Trophoblast cell (in vitro differentiated cells and primary cell): ENCODE data around the gene DHRS7.

Experiments used
- DNase-seq, 2 donors: peaks; one replicate each; pipeline ENCODE4 v3.0.0-alpha.2; 2016
- H2AFZ ChIP-seq: 2 replicates; pipeline ENCODE4 v1.6.1; 2013; ENCODE audit warnings: low read length, moderate library complexity, mild to moderate bottlenecking; ENCODE audit not compliant: insufficient read depth, poor library complexity
- H2AK5ac ChIP-seq: 2 replicates; pipeline ENCODE4 v1.6.1; 2013; ENCODE audit warnings: mild to moderate bottlenecking, low read length
- H2BK120ac ChIP-seq: 2 replicates; pipeline ENCODE4 v1.6.1; 2013; ENCODE audit warnings: low read length, mild to moderate bottlenecking, moderate library complexity; ENCODE audit not compliant: insufficient read depth, poor library complexity
- H2BK12ac ChIP-seq: 2 replicates; pipeline ENCODE4 v1.6.1; 2013; ENCODE audit warnings: mild to moderate bottlenecking, low read length, moderate library complexity
- H2BK5ac ChIP-seq: 2 replicates; pipeline ENCODE4 v1.6.1; 2013; ENCODE audit warnings: low read length, low read depth, moderate library complexity, mild to moderate bottlenecking; ENCODE audit not compliant: poor library complexity
- H3K14ac ChIP-seq: 2 replicates; pipeline ENCODE4 v1.6.1; 2013; ENCODE audit warnings: mild to moderate bottlenecking, low read length
- H3K18ac ChIP-seq: 2 replicates; pipeline ENCODE4 v1.6.1; 2013; ENCODE audit warnings: mild to moderate bottlenecking, low read length
- H3K23ac ChIP-seq: 2 replicates; pipeline ENCODE4 v1.6.1; 2013; ENCODE audit warnings: low read length
- H3K27ac ChIP-seq: 2 replicates; pipeline ENCODE4 v1.5.1; 2013; ENCODE audit warnings: low read depth, mild to moderate bottlenecking, inconsistent platforms, low read length, moderate library complexity
- H3K27me3 ChIP-seq: 2 replicates; pipeline ENCODE4 v1.6.1; 2013; ENCODE audit warnings: inconsistent platforms, mild to moderate bottlenecking, low read length, moderate library complexity; ENCODE audit not compliant: insufficient read depth
- H3K36me3 ChIP-seq, 2 experiments: 1 replicate in 1 of 2; 2 replicates in 1 of 2; pipeline ENCODE4 v1.6.1; 2013; ENCODE audit warnings: low read length in 2 of 2, mild to moderate bottlenecking in 2 of 2, moderate library complexity in 1 of 2; ENCODE audit not compliant: insufficient read depth in 2 of 2, control insufficient read depth in 1 of 2
- H3K4ac ChIP-seq: 2 replicates; pipeline ENCODE4 v1.6.1; 2013; ENCODE audit warnings: low read depth, mild to moderate bottlenecking, low read length, moderate library complexity
- H3K4me1 ChIP-seq, 2 experiments: 1 replicate in 1 of 2; 2 replicates in 1 of 2; pipeline ENCODE4 v1.6.1; 2013; ENCODE audit warnings: low read length in 2 of 2, mild to moderate bottlenecking in 2 of 2, moderate library complexity in 1 of 2; ENCODE audit not compliant: insufficient read depth in 2 of 2, control insufficient read depth in 1 of 2
- H3K4me2 ChIP-seq: 2 replicates; pipeline ENCODE4 v1.6.1; 2013; ENCODE audit warnings: inconsistent platforms, mild to moderate bottlenecking, low read length, moderate library complexity
- H3K4me3 ChIP-seq: 2 replicates; pipeline ENCODE4 v1.5.1; 2013; ENCODE audit warnings: mild to moderate bottlenecking, low read depth, low read length, inconsistent platforms
- H3K79me1 ChIP-seq: one replicate; pipeline ENCODE4 v1.6.1; 2013; ENCODE audit warnings: low read length
- H3K79me2 ChIP-seq: 2 replicates; pipeline ENCODE4 v1.6.1; 2013; ENCODE audit warnings: low read length, mild to moderate bottlenecking; ENCODE audit not compliant: control insufficient read depth, insufficient read depth, poor library complexity
- H3K9ac ChIP-seq: 2 replicates; pipeline ENCODE4 v1.6.1; 2013; ENCODE audit warnings: mild to moderate bottlenecking, low read length
- H3K9me3 ChIP-seq: 2 replicates; pipeline ENCODE4 v1.6.1; 2013; ENCODE audit warnings: low read depth, mild to moderate bottlenecking, control low read depth, inconsistent platforms, low read length; ENCODE audit not compliant: insufficient read depth
- H4K12ac ChIP-seq: 2 replicates; pipeline ENCODE4 v1.6.1; 2013; ENCODE audit warnings: low read depth, mild to moderate bottlenecking, low read length, moderate library complexity
- H4K8ac ChIP-seq: 2 replicates; pipeline ENCODE4 v1.6.1; 2013; ENCODE audit warnings: low read depth, mild to moderate bottlenecking, low read length, moderate library complexity
- H4K91ac ChIP-seq: one replicate; pipeline ENCODE4 v1.6.1; 2013; ENCODE audit warnings: low read depth, mild to moderate bottlenecking, low read length, moderate library complexity
- WGBS: extraction: QIAGEN DNeasy Blood & Tissue Kit; methylation state at CpG from one replicate; pipeline ENCODE4 v1.1.7; 2013; ENCODE audit warnings: missing lambda C conversion rate; ENCODE audit not compliant: insufficient read length, insufficient coverage; ENCODE audit errors: extremely low coverage; 5-methylcytosine and 5-hydroxymethylcytosine counted together

DHRS7 gene

DNA sequence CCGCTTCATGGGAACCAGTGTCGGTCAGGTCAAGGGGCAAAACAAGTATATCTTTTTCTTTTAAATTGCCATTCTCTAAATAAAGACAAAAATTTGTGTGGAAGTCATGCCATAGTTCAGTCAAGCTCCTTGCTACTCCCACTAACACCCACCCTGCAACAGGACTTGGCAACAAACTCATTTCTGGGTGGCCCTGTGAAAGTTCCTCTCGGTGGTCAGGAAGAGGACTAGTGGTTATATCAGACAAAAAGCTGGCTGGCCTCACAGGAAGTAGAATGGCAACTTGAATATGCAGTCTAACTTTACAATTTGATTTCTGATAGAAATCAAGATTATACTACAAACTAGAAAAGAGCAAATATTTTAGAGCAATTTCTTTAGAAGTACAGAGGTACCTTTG lies 11.2 kb downstream of the DHRS7 start:
- Histone ChIP-seq H3K4me3 (no peak overlapping the region), H4K91ac (no peak overlapping the region), H3K4me2 (no peak overlapping the region), H3K36me3 (peaks cover 3 to 9% of the 10 kb centered on the region in 2 experiments), H4K12ac (no peak overlapping the region), H4K8ac (no peak overlapping the region), H3K27me3 (no peaks in the 10 kb centered on the region), H2AK5ac (no peak overlapping the region), H3K18ac (no peak overlapping the region), H3K79me2 (peaks cover 1% of the 10 kb centered on the region), H2BK120ac (no peak overlapping the region), H3K4me1 (peaks cover 6 to 8% of the 10 kb centered on the region in 2 experiments), H2BK5ac (no peak overlapping the region), H2BK12ac (no peak overlapping the region), H3K9ac (no peak overlapping the region), H3K9me3 (no peaks in the 10 kb centered on the region), H3K4ac (no peak overlapping the region), H3K27ac (no peak overlapping the region), H2AFZ (no peak overlapping the region), H3K79me1 (no peaks in the 10 kb centered on the region), H3K14ac (no peak overlapping the region), H3K23ac (no peak overlapping the region)
- no peak for DNase-seq
- no CpG with 5 or more reads among the region's 3 CpGs for WGBS

DNA sequence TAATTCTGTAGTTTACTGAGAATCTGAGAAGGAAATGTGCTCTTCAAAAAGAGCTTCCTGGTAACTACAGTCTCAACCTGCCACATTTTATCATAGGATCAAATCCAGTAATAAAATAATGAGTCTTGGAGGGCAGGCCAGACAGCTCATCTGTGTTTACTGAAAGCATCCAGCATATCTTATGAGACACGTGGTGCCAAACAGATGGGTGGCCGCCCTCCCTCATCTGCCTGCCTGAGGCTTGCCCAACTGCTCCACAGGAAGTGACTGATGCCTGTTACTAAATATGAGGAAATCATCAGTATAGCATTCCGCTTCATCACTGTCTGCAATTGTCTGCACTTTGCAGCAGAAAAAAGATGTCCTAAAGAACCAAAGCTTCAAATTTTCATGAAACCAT lies 13.5 kb downstream of the DHRS7 start:
- Histone ChIP-seq H3K79me2 (no peaks in the 10 kb centered on the region), H3K9ac (no peak overlapping the region), H3K4me2 (no peak overlapping the region), H2AK5ac (no peak overlapping the region), H3K36me3 (peaks cover 11 to 14% of the 10 kb centered on the region in 2 experiments), H2AFZ (no peak overlapping the region), H3K79me1 (no peaks in the 10 kb centered on the region), H4K91ac (no peak overlapping the region), H2BK12ac (no peak overlapping the region), H4K8ac (no peak overlapping the region), H2BK5ac (no peak overlapping the region), H3K23ac (no peak overlapping the region), H3K9me3 (no peaks in the 10 kb centered on the region), H2BK120ac (no peak overlapping the region), H3K27me3 (no peaks in the 10 kb centered on the region), H4K12ac (no peak overlapping the region), H3K4me3 (no peak overlapping the region), H3K4me1 (peaks cover 6 to 8% of the 10 kb centered on the region in 2 experiments), H3K4ac (no peak overlapping the region), H3K18ac (no peak overlapping the region), H3K14ac (no peak overlapping the region), H3K27ac (no peak overlapping the region)
- peak; percentile 52 to 55 for DNase-seq
- no CpG with 5 or more reads among the region's 3 CpGs for WGBS

DNA sequence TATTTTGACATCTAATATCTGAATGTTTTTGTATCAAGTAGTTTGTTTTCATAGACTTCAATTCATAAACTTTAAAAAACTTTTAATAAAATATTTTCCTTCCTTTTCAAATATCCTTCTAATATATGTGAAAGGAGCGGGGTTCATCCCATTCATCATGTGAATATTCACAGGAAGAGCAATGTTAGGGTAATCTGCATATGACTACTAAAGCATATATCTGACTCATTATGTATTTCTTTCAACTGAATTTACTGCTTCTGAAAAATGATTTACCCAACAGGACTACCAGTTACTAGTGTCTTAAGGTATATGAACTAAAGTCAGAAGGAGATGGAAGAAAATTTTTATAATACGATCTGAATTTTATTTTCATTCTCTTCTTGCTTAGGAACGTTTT lies 30.5 kb downstream of the DHRS7 start:
- Histone ChIP-seq H3K23ac (no peak overlapping the region), H3K36me3 (peaks cover 2 to 4% of the 10 kb centered on the region in 2 experiments), H2BK5ac (no peak overlapping the region), H3K79me1 (no peaks in the 10 kb centered on the region), H4K8ac (no peak overlapping the region), H3K27ac (no peak overlapping the region), H2AK5ac (no peak overlapping the region), H3K4ac (no peak overlapping the region), H3K14ac (no peak overlapping the region), H3K27me3 (no peaks in the 10 kb centered on the region), H3K18ac (no peak overlapping the region), H3K4me2 (no peak overlapping the region), H4K12ac (no peak overlapping the region), H4K91ac (no peak overlapping the region), H2BK120ac (no peak overlapping the region), H2AFZ (no peak overlapping the region), H3K9me3 (no peaks in the 10 kb centered on the region), H3K4me3 (no peak overlapping the region), H3K79me2 (no peaks in the 10 kb centered on the region), H3K9ac (no peak overlapping the region), H2BK12ac (no peak overlapping the region), H3K4me1 (no peaks in the 10 kb centered on the region)
- WGBS: no CpG with 5 or more reads among the region's 3 CpGs
- DNase-seq: no peak

DNA sequence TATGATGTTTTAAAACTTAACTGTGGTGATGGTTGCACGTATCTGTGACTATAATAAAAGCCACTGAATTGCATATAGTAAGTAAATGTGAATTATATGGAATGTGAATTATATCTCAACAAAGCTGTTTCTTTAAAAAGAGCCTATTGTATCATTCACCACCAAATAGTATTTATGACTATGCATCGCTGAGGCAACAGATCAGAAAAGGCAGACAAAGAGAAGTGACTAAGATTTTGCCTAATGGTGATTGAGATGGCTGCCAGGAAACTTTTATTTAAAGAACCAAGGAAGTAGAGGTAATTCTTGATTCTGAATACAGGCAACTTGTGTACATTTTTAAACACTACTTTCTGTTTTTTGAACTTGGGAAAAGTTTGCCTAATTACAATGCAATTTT lies 31.7 kb downstream of the DHRS7 start:
- H4K12ac ChIP-seq: no peak overlapping the region
- H3K79me2 ChIP-seq: no peaks in the 10 kb centered on the region
- no peak overlapping the region for H3K18ac ChIP-seq
- no peak overlapping the region for H2AFZ ChIP-seq
- no peak overlapping the region for H3K14ac ChIP-seq
- no peaks in the 10 kb centered on the region for H3K4me1 ChIP-seq
- H2BK12ac ChIP-seq: no peak overlapping the region
- no CpG with 5 or more reads among the region's 2 CpGs for WGBS
- H3K23ac ChIP-seq: no peak overlapping the region
- no peaks in the 10 kb centered on the region for H3K27me3 ChIP-seq
- no peak overlapping the region for H2BK120ac ChIP-seq
- H3K9ac ChIP-seq: no peak overlapping the region
- H3K4ac ChIP-seq: no peak overlapping the region
- H3K4me2 ChIP-seq: no peak overlapping the region
- H2BK5ac ChIP-seq: no peak overlapping the region
- H3K36me3 ChIP-seq: peaks cover 2 to 4% of the 10 kb centered on the region in 2 experiments
- no peak overlapping the region for H3K27ac ChIP-seq
- H2AK5ac ChIP-seq: no peak overlapping the region
- DNase-seq: no peak
- H3K4me3 ChIP-seq: no peak overlapping the region
- no peak overlapping the region for H4K8ac ChIP-seq
- no peak overlapping the region for H4K91ac ChIP-seq
- no peaks in the 10 kb centered on the region for H3K79me1 ChIP-seq
- H3K9me3 ChIP-seq: no peaks in the 10 kb centered on the region
